HepG2 (cell line): Measurements from ENCODE around the gene SNAI1. TPM values are rescaled to one million over a fixed set of nuclear protein-coding genes. Genes with fewer than 3 reads are reported as not detected.

ENCODE experiments used
- ATF1 ChIP-seq: IDR thresholded peaks from 2 replicates; pipeline ENCODE4 v1.6.1; 2016; ENCODE audit warnings: mild to moderate bottlenecking, control low read depth
- GATAD1 ChIP-seq: IDR thresholded peaks from 2 replicates; pipeline ENCODE4 v1.6.1; 2016; ENCODE audit warnings: missing genetic modification reagents, missing compliant biosample characterization
- GATAD2A ChIP-seq: IDR thresholded peaks from 2 replicates; pipeline ENCODE4 v1.6.1; 2016
- HNF4G ChIP-seq, 2 experiments: sonication (generic) in 1 of 2; formaldehyde crosslinking in 1 of 2; IDR thresholded peaks; 2 replicates each; pipeline versions ENCODE4 v1.4.0 to v1.6.1; 2011 to 2020; ENCODE audit warnings: borderline replicate concordance in 2 of 2, low read depth in 2 of 2, mild to moderate bottlenecking in 2 of 2, low read length in 1 of 2, missing genetic modification reagents in 1 of 2, moderate library complexity in 1 of 2
- JUN ChIP-seq: sonication (generic); formaldehyde crosslinking; IDR thresholded peaks from 2 replicates; pipeline ENCODE4 v1.4.0; 2020; ENCODE audit warnings: mild to moderate bottlenecking, missing genetic modification reagents
- LCORL ChIP-seq, 2 experiments: fragments of 450-650 bp in 1 of 2; sonication (generic) in 1 of 2; formaldehyde crosslinking in 1 of 2; IDR thresholded peaks; 2 replicates each; pipeline versions ENCODE4 v1.5.0 to v1.6.1; 2017 to 2020; ENCODE audit warnings: antibody characterized with exemption in 1 of 2, missing genetic modification reagents in 1 of 2
- MEF2D ChIP-seq: sonication (generic); formaldehyde crosslinking; IDR thresholded peaks from 2 replicates; pipeline ENCODE4 v1.5.1; 2020; ENCODE audit warnings: mild to moderate bottlenecking, missing genetic modification reagents
- MTA1 ChIP-seq: sonication (generic); formaldehyde crosslinking; IDR thresholded peaks from 2 replicates; pipeline ENCODE4 v1.4.0; 2020; ENCODE audit warnings: missing genetic modification reagents, mild to moderate bottlenecking, borderline replicate concordance
- ZBTB21 ChIP-seq: sonication (generic); formaldehyde crosslinking; IDR thresholded peaks from 2 replicates; pipeline ENCODE4 v1.4.0; 2020; ENCODE audit warnings: missing genetic modification reagents
- ZNF644 ChIP-seq: IDR thresholded peaks from 2 replicates; pipeline ENCODE4 v1.6.1; 2016; ENCODE audit warnings: low read depth
- polyA plus RNA-seq, 8 experiments: library from polyadenylated mRNA; depleted of rRNA in 3 of 8; stranded (reverse) in 7 of 8; unstranded in 1 of 8; fragments of >200 nt; fragmentation: Illumina TruSeq in 4 of 8; extraction: Trizol in 4 of 8; gene quantifications; 2 replicates each; pipeline versions ENCODE4 v1.2.1 to v1.2.3, GENCODE V29; 2011 to 2016; ENCODE audit warnings: low read depth in 4 of 8, missing spikeins in 1 of 8, mixed read lengths in 1 of 8; ENCODE audit not compliant: insufficient read depth in 1 of 8
- total RNA-seq, 5 experiments: library from RNA; depleted of rRNA; stranded (reverse); fragments of >200 nt; fragmentation: Illumina TruSeq; extraction: Trizol; gene quantifications; 2 replicates each; pipeline ENCODE4 v1.2.3, GENCODE V29; 2016; ENCODE audit warnings: low read depth in 1 of 5
- TF ChIP-seq, protein P1 (sequence below), 2 experiments: sonication (generic) in 1 of 2; formaldehyde crosslinking in 1 of 2; IDR thresholded peaks; 2 replicates each; pipeline versions ENCODE4 v1.6.1 to v1.9.0; 2014 to 2022; ENCODE audit warnings: antibody characterized with exemption in 1 of 2, borderline replicate concordance in 1 of 2, inconsistent platforms in 1 of 2, low read depth in 1 of 2, missing genetic modification reagents in 1 of 2
- TF ChIP-seq, protein P2 (sequence below): sonication (generic); formaldehyde crosslinking; IDR thresholded peaks from 2 replicates; pipeline ENCODE4 v1.4.0; 2020; ENCODE audit warnings: missing genetic modification reagents
- TF ChIP-seq, protein P3 (sequence below): sonication (generic); formaldehyde crosslinking; IDR thresholded peaks from 2 replicates; pipeline ENCODE4 v1.5.1; 2020; ENCODE audit warnings: mild to moderate bottlenecking, missing genetic modification reagents, moderate library complexity
- TF ChIP-seq, protein P4 (sequence below): sonication (generic); formaldehyde crosslinking; IDR thresholded peaks from 2 replicates; pipeline ENCODE4 v1.9.0; 2022; ENCODE audit warnings: missing genetic modification reagents, mild to moderate bottlenecking, borderline replicate concordance

Gene SNAI1
- total and polyA plus RNA-seq, 2 of the 13 experiments (the other 11 are each of a cell fraction or from before 2014, with no cell fraction given): 1.3 to 1.4 TPM

DNA sequence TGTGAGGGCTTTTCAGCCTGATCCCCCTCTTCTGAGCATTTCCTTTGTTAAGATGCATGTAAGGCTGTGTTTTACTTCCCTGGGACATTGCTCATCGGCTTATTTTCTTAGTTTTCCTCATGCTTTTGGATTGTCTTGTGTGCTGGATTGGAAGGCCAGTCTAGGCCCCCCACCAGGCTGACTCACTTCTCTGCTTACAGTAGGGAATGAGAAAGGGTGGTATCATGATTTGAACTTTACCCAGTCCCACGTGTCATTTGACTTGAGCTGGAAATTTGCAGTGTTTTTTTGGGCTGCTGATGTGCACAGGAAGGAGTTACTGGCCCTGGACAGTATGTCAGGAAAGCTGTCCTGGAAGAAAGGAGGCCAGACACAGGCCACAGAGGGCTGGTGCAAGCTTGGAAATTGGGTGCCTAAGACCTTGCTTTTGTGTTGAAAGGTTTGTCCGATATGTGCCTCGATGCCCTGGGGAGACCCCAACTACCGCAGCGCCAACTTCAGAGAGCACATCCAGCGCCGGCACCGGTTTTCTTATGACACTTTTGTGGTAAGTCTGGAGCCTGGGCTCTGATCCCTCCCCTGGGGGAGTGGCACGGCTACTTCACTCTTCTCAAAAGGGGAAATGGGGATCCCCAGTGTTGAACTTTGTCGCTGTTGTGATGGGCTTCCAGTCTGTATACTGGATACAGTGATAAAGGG is 33.8 kb upstream of the SNAI1 start (continued):
- peak; percentile 18; the same call in 1 of the 2 replicates for TF ChIP-seq GATAD1
- peak; percentile 82 for TF ChIP-seq JUN
- TF ChIP-seq MEF2D: peak; percentile 71
- TF ChIP-seq, protein P1, sequence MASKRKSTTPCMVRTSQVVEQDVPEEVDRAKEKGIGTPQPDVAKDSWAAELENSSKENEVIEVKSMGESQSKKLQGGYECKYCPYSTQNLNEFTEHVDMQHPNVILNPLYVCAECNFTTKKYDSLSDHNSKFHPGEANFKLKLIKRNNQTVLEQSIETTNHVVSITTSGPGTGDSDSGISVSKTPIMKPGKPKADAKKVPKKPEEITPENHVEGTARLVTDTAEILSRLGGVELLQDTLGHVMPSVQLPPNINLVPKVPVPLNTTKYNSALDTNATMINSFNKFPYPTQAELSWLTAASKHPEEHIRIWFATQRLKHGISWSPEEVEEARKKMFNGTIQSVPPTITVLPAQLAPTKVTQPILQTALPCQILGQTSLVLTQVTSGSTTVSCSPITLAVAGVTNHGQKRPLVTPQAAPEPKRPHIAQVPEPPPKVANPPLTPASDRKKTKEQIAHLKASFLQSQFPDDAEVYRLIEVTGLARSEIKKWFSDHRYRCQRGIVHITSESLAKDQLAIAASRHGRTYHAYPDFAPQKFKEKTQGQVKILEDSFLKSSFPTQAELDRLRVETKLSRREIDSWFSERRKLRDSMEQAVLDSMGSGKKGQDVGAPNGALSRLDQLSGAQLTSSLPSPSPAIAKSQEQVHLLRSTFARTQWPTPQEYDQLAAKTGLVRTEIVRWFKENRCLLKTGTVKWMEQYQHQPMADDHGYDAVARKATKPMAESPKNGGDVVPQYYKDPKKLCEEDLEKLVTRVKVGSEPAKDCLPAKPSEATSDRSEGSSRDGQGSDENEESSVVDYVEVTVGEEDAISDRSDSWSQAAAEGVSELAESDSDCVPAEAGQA (IDR thresholded peaks at IDR 0.05; ENCODE audit: low read depth): 0 out of 2 replicates have a peak, but pooled peaks have one; percentile 41
- TF ChIP-seq, protein P1 (CRISPR knock-in tag; IDR thresholded peaks at IDR 0.05; ENCODE audit: borderline replicate concordance): no peak
- TF ChIP-seq ZNF644 (CRISPR knock-in tag): peak; percentile 14; the same call in 1 of the 2 replicates
- TF ChIP-seq, protein P2, sequence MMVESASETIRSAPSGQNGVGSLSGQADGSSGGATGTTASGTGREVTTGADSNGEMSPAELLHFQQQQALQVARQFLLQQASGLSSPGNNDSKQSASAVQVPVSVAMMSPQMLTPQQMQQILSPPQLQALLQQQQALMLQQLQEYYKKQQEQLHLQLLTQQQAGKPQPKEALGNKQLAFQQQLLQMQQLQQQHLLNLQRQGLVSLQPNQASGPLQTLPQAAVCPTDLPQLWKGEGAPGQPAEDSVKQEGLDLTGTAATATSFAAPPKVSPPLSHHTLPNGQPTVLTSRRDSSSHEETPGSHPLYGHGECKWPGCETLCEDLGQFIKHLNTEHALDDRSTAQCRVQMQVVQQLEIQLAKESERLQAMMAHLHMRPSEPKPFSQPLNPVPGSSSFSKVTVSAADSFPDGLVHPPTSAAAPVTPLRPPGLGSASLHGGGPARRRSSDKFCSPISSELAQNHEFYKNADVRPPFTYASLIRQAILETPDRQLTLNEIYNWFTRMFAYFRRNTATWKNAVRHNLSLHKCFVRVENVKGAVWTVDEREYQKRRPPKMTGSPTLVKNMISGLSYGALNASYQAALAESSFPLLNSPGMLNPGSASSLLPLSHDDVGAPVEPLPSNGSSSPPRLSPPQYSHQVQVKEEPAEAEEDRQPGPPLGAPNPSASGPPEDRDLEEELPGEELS: no peak
- no peak; the same call in 1 of the 2 replicates for TF ChIP-seq MTA1
- TF ChIP-seq ATF1: peak; percentile 31; the same call in 1 of the 2 replicates
- TF ChIP-seq HNF4G (IDR thresholded peaks at IDR 0.05; ENCODE audit: borderline replicate concordance, low read depth, low read length): peak; percentile 42; the same call in 1 of the 2 replicates
- no peak for TF ChIP-seq HNF4G (CRISPR knock-in tag; IDR thresholded peaks at IDR 0.05; ENCODE audit: borderline replicate concordance, low read depth)
- TF ChIP-seq, protein P3, sequence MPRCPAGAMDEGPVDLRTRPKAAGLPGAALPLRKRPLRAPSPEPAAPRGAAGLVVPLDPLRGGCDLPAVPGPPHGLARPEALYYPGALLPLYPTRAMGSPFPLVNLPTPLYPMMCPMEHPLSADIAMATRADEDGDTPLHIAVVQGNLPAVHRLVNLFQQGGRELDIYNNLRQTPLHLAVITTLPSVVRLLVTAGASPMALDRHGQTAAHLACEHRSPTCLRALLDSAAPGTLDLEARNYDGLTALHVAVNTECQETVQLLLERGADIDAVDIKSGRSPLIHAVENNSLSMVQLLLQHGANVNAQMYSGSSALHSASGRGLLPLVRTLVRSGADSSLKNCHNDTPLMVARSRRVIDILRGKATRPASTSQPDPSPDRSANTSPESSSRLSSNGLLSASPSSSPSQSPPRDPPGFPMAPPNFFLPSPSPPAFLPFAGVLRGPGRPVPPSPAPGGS: no peak
- peak; percentile 38; the same call in 1 of the 2 replicates for TF ChIP-seq GATAD2A (CRISPR knock-in tag)
- TF ChIP-seq ZBTB21 (CRISPR knock-in tag): no peak
- no peak for TF ChIP-seq LCORL (IDR thresholded peaks at IDR 0.05)
- peak; percentile 65 for TF ChIP-seq LCORL (CRISPR knock-in tag; IDR thresholded peaks at IDR 0.05)
- TF ChIP-seq, protein P4, sequence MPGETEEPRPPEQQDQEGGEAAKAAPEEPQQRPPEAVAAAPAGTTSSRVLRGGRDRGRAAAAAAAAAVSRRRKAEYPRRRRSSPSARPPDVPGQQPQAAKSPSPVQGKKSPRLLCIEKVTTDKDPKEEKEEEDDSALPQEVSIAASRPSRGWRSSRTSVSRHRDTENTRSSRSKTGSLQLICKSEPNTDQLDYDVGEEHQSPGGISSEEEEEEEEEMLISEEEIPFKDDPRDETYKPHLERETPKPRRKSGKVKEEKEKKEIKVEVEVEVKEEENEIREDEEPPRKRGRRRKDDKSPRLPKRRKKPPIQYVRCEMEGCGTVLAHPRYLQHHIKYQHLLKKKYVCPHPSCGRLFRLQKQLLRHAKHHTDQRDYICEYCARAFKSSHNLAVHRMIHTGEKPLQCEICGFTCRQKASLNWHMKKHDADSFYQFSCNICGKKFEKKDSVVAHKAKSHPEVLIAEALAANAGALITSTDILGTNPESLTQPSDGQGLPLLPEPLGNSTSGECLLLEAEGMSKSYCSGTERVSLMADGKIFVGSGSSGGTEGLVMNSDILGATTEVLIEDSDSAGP (CRISPR knock-in tag): peak; percentile 49; the same call in 1 of the 2 replicates
